ENCODE measurements around the gene UPP1. TPM values are rescaled to one million over a fixed set of nuclear protein-coding genes. Genes with fewer than 3 reads are reported as not detected.

The UPP1 gene
- total RNA-seq, 1 experiment from 2014 or later = 119 TPM

DNA sequence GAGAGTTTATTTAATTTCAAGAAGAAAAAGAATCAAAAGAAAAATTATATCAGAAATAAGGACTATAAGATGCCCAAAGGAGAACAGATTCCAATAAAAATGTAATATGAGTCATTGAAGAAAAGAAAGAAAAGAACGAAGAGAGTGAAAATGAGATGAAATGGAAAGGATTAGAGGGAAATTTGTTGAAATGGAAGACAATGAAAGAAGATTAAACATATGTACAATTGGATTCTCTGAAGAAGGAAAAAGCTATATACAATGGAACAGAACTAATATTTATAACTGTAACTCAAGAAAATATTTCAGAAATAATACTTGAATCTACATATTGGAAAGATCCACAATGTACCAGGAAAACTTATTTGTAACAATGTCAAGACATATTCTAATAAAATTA, 25.1 kb upstream of the UPP1 start:
- no peaks in the 10 kb centered on the region for H3F3A ChIP-seq (ENCODE audit: insufficient read depth, low read depth)
- no peaks in the 10 kb centered on the region for H3K27me3 ChIP-seq (ENCODE audit: insufficient read depth, low read depth)
- no peaks in the 10 kb centered on the region for H3K36me3 ChIP-seq (ENCODE audit: low read depth)
- no peak for DNase-seq
- no peak for TF ChIP-seq EZH2 (IDR thresholded peaks at IDR 0.05; ENCODE audit: low read depth)
- TF ChIP-seq, protein P1, sequence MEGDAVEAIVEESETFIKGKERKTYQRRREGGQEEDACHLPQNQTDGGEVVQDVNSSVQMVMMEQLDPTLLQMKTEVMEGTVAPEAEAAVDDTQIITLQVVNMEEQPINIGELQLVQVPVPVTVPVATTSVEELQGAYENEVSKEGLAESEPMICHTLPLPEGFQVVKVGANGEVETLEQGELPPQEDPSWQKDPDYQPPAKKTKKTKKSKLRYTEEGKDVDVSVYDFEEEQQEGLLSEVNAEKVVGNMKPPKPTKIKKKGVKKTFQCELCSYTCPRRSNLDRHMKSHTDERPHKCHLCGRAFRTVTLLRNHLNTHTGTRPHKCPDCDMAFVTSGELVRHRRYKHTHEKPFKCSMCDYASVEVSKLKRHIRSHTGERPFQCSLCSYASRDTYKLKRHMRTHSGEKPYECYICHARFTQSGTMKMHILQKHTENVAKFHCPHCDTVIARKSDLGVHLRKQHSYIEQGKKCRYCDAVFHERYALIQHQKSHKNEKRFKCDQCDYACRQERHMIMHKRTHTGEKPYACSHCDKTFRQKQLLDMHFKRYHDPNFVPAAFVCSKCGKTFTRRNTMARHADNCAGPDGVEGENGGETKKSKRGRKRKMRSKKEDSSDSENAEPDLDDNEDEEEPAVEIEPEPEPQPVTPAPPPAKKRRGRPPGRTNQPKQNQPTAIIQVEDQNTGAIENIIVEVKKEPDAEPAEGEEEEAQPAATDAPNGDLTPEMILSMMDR (conservative IDR thresholded peaks at IDR 0.05) = no peak
- no TSS peak for BruUV-seq (replicated peaks)
- POLR2A ChIA-PET (ENCODE audit: unreplicated experiment) = no interaction called here
- H3K27ac ChIP-seq = no peak overlapping the region
- H3K9me2 ChIP-seq (ENCODE audit: insufficient read depth) = no peaks in the 10 kb centered on the region
- peaks cover 10% of the 10 kb centered on the region for H3K9me3 ChIP-seq (ENCODE audit: insufficient read depth, low read depth)
- no peak overlapping the region for H3K4me2 ChIP-seq
- H4K20me1 ChIP-seq (ENCODE audit: insufficient read depth) = no peaks in the 10 kb centered on the region
- no peaks in the 10 kb centered on the region for H3K79me2 ChIP-seq (ENCODE audit: low read depth)
- H2AFZ ChIP-seq = no peak overlapping the region
- intact Hi-C loops (cut with micrococcal nuclease; ENCODE audit: unreplicated experiment) = no loop called here
- peaks cover 10% of the 10 kb centered on the region for H3K4me1 ChIP-seq (replicated peaks; ENCODE audit: insufficient read depth)
- no peak overlapping the region for H3K4me3 ChIP-seq
- CTCF ChIA-PET = no interaction called here

DNA sequence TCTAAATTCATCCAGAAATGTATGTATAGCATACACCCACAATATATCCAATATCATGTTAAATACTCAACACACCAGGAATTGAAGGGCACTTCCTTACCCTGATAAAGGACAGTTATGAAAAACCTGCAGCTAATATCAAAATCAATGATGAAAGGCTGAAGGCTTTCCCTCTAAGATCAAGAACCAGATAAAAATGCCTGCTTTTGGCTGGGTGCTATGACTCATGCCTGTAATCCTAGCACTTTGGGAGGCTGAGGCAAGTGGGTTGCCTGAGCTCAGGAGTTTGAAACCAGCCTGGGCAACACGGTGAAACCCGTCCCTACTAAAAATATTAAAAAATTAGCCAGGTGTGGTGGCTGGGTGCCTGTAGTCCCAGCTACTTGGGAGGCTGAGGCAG, 21.6 kb upstream of the UPP1 start:
- H4K20me1 ChIP-seq (ENCODE audit: insufficient read depth) = no peaks in the 10 kb centered on the region
- no peak overlapping the region for H3K4me2 ChIP-seq
- no TSS peak for BruUV-seq (replicated peaks)
- H3K9me3 ChIP-seq (ENCODE audit: insufficient read depth, low read depth) = peaks cover 17% of the 10 kb centered on the region
- no peaks in the 10 kb centered on the region for H3F3A ChIP-seq (ENCODE audit: insufficient read depth, low read depth)
- intact Hi-C loops (cut with micrococcal nuclease; ENCODE audit: unreplicated experiment) = no loop called here
- no peaks in the 10 kb centered on the region for H3K9me2 ChIP-seq (ENCODE audit: insufficient read depth)
- no peaks in the 10 kb centered on the region for H3K36me3 ChIP-seq (ENCODE audit: low read depth)
- H3K79me2 ChIP-seq (ENCODE audit: low read depth) = no peaks in the 10 kb centered on the region
- TF ChIP-seq EZH2 (IDR thresholded peaks at IDR 0.05; ENCODE audit: low read depth) = no peak
- TF ChIP-seq, protein P1 (conservative IDR thresholded peaks at IDR 0.05) = no peak
- peaks cover 10% of the 10 kb centered on the region for H3K4me1 ChIP-seq (replicated peaks; ENCODE audit: insufficient read depth)
- ChIA-PET CTCF (no interaction called here), POLR2A (ENCODE audit: unreplicated experiment) (no interaction called here)
- no peak overlapping the region for H2AFZ ChIP-seq
- no peak overlapping the region for H3K4me3 ChIP-seq
- H3K27ac ChIP-seq = no peak overlapping the region
- peak in 1 of 2 experiments; percentile 58 for DNase-seq
- H3K27me3 ChIP-seq (ENCODE audit: insufficient read depth, low read depth) = no peaks in the 10 kb centered on the region

DNA sequence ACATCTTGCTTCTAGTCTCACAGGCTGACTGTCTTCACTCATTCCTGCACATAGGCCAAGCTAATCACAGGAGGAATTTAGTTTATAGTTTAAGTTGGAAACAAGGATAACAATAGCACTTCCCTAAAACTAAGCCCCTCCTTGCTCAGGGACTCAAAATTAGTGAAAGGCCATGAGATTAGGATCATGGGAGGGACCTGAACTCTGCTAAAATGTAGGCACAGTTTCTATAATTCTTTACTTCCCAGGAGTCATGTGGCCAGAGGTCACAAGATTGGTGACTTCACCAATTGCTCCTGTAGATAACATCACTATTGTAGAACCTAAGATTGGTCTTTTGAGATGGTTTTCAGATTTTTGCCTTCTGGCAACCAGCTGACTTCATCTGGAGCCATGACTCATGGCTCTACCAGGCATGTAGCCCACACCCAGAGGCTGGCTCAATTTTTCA, 14.8 kb upstream of the UPP1 start:
- ChIA-PET POLR2A (ENCODE audit: unreplicated experiment) (no interaction called here), CTCF (no interaction called here)
- Histone ChIP-seq H3K4me3 (no peak overlapping the region), H3F3A (ENCODE audit: insufficient read depth, low read depth) (peaks cover 12% of the 10 kb centered on the region; the same call in 1 of the 2 replicates), H4K20me1 (ENCODE audit: insufficient read depth) (no peaks in the 10 kb centered on the region), H3K9me3 (ENCODE audit: insufficient read depth, low read depth) (peaks cover 17% of the 10 kb centered on the region), H2AFZ (peak overlapping the region; percentile 13), H3K9me2 (ENCODE audit: insufficient read depth) (no peaks in the 10 kb centered on the region), H3K4me1 (replicated peaks; ENCODE audit: insufficient read depth) (peaks cover 26% of the 10 kb centered on the region), H3K4me2 (peak overlapping the region; percentile 38), H3K79me2 (ENCODE audit: low read depth) (no peaks in the 10 kb centered on the region), H3K27ac (peak overlapping the region; percentile 44), H3K36me3 (ENCODE audit: low read depth) (no peaks in the 10 kb centered on the region), H3K27me3 (ENCODE audit: insufficient read depth, low read depth) (no peaks in the 10 kb centered on the region)
- DNase-seq = peak in 1 of 2 experiments; percentile 71
- TF ChIP-seq, protein P1 (conservative IDR thresholded peaks at IDR 0.05) = no peak
- TF ChIP-seq EZH2 (IDR thresholded peaks at IDR 0.05; ENCODE audit: low read depth) = no peak
- no TSS peak for BruUV-seq (replicated peaks)
- intact Hi-C loops (cut with micrococcal nuclease; ENCODE audit: unreplicated experiment) = no loop called here
